ENCODE data around the gene FTHL17. TPM values are rescaled to one million over a fixed set of nuclear protein-coding genes. Genes with fewer than 3 reads are reported as not detected.

Gene FTHL17
- total RNA-seq, 1 experiment from 2014 or later: not detected

- peaks cover 14% of the 10 kb centered on the region for H3K9me3 Mint-ChIP-seq (ENCODE audit: unreplicated experiment)
- no peak for TF ChIP-seq CTCF (IDR thresholded peaks at IDR 0.05; ENCODE audit: unreplicated experiment)
- DNase-seq (ENCODE audit: unreplicated experiment): no peak
- intact Hi-C loops (cut with micrococcal nuclease): no loop called here
- H3K4me3 Mint-ChIP-seq (ENCODE audit: unreplicated experiment): no peak overlapping the region
- no peaks in the 10 kb centered on the region for H3K4me1 Mint-ChIP-seq (ENCODE audit: insufficient read depth, unreplicated experiment)
- no peak overlapping the region for H3K27ac Mint-ChIP-seq (ENCODE audit: low read depth, unreplicated experiment)
- CTCF ChIA-PET: interaction anchor here (0.5 kb wide), 1 partner anchor 315 kb away, joined by 3 read pairs; no protein-coding TSS in a partner anchor
- H3K36me3 Mint-ChIP-seq (ENCODE audit: insufficient read depth, unreplicated experiment): no peaks in the 10 kb centered on the region
- POLR2A ChIA-PET: no interaction called here
- no TSS peak for BruUV-seq (replicated peaks)
- H3K27me3 Mint-ChIP-seq (ENCODE audit: insufficient read depth, unreplicated experiment): no peaks in the 10 kb centered on the region
Measured at GRCh38 chrX:31074522-31074921, 2.7 kb upstream of the FTHL17 start.

- intact Hi-C loops (cut with micrococcal nuclease): no loop called here
- CTCF ChIA-PET: no interaction called here
- peaks cover 14% of the 10 kb centered on the region for H3K9me3 Mint-ChIP-seq (ENCODE audit: unreplicated experiment)
- H3K27ac Mint-ChIP-seq (ENCODE audit: low read depth, unreplicated experiment): no peak overlapping the region
- no TSS peak for BruUV-seq (replicated peaks)
- no peak for DNase-seq (ENCODE audit: unreplicated experiment)
- POLR2A ChIA-PET: no interaction called here
- no peaks in the 10 kb centered on the region for H3K36me3 Mint-ChIP-seq (ENCODE audit: insufficient read depth, unreplicated experiment)
- H3K4me3 Mint-ChIP-seq (ENCODE audit: unreplicated experiment): no peak overlapping the region
- H3K4me1 Mint-ChIP-seq (ENCODE audit: insufficient read depth, unreplicated experiment): no peaks in the 10 kb centered on the region
- no peak for TF ChIP-seq CTCF (IDR thresholded peaks at IDR 0.05; ENCODE audit: unreplicated experiment)
- no peaks in the 10 kb centered on the region for H3K27me3 Mint-ChIP-seq (ENCODE audit: insufficient read depth, unreplicated experiment)
Measured at GRCh38 chrX:31071262-31071661, 579 bp downstream of the FTHL17 start.

GRCh38 chrX:31070057-31070468 is 1.8 kb downstream of the FTHL17 start:
- Mint-ChIP-seq H3K36me3 (ENCODE audit: insufficient read depth, unreplicated experiment) (no peaks in the 10 kb centered on the region), H3K9me3 (ENCODE audit: unreplicated experiment) (peaks cover 12% of the 10 kb centered on the region), H3K4me3 (ENCODE audit: unreplicated experiment) (no peak overlapping the region), H3K27me3 (ENCODE audit: insufficient read depth, unreplicated experiment) (no peaks in the 10 kb centered on the region), H3K4me1 (ENCODE audit: insufficient read depth, unreplicated experiment) (no peaks in the 10 kb centered on the region), H3K27ac (ENCODE audit: low read depth, unreplicated experiment) (no peak overlapping the region)
- POLR2A ChIA-PET: interaction anchor here (0.5 kb wide), 1 partner anchor 1559 kb away, joined by 4 read pairs; no protein-coding TSS in a partner anchor
- intact Hi-C loops (cut with micrococcal nuclease): no loop called here
- TF ChIP-seq CTCF (IDR thresholded peaks at IDR 0.05; ENCODE audit: unreplicated experiment): no peak
- CTCF ChIA-PET: interaction anchor here (0.6 to 1.4 kb wide), 2 partner anchors 22 to 33 kb away, joined by 3 read pairs; no protein-coding TSS in a partner anchor
- DNase-seq (ENCODE audit: unreplicated experiment): peak; percentile 51
- BruUV-seq (replicated peaks): no TSS peak

GRCh38 chrX:31063114-31063513 is 8.7 kb downstream of the FTHL17 start:
- ChIA-PET POLR2A (no interaction called here), CTCF (interaction anchor here (1.7 kb wide), 1 partner anchor 25 kb away, joined by 9 read pairs; no protein-coding TSS in a partner anchor)
- no TSS peak for BruUV-seq (replicated peaks)
- no peak overlapping the region for H3K4me3 Mint-ChIP-seq (ENCODE audit: unreplicated experiment)
- no peaks in the 10 kb centered on the region for H3K36me3 Mint-ChIP-seq (ENCODE audit: insufficient read depth, unreplicated experiment)
- intact Hi-C loops (cut with micrococcal nuclease): no loop called here
- H3K4me1 Mint-ChIP-seq (ENCODE audit: insufficient read depth, unreplicated experiment): no peaks in the 10 kb centered on the region
- no peak for DNase-seq (ENCODE audit: unreplicated experiment)
- H3K27me3 Mint-ChIP-seq (ENCODE audit: insufficient read depth, unreplicated experiment): no peaks in the 10 kb centered on the region
- H3K27ac Mint-ChIP-seq (ENCODE audit: low read depth, unreplicated experiment): no peak overlapping the region
- H3K9me3 Mint-ChIP-seq (ENCODE audit: unreplicated experiment): no peaks in the 10 kb centered on the region
- TF ChIP-seq CTCF (IDR thresholded peaks at IDR 0.05; ENCODE audit: unreplicated experiment): no peak

All from MCF 10A (cell line).